GM18951 (cell line): ENCODE results near the gene HOXA5.

ENCODE experiments used
- POLR2A ChIP-seq: IDR thresholded peaks from 4 replicates; pipeline ENCODE4 v1.6.1; 2011; ENCODE audit warnings: mild to moderate bottlenecking; ENCODE audit not compliant: insufficient read length, insufficient read depth; ENCODE audit errors: extremely low read depth
- in situ Hi-C: fragments of 300-500 bp; cut with MboI; formaldehyde crosslinking; loops from one replicate; pipeline ENCODE4 v1.12.0; 2022; ENCODE audit warnings: low sequenced_read_pairs, mixed read lengths, inconsistent platforms; ENCODE audit not compliant: unreplicated experiment

Gene HOXA5

DNA sequence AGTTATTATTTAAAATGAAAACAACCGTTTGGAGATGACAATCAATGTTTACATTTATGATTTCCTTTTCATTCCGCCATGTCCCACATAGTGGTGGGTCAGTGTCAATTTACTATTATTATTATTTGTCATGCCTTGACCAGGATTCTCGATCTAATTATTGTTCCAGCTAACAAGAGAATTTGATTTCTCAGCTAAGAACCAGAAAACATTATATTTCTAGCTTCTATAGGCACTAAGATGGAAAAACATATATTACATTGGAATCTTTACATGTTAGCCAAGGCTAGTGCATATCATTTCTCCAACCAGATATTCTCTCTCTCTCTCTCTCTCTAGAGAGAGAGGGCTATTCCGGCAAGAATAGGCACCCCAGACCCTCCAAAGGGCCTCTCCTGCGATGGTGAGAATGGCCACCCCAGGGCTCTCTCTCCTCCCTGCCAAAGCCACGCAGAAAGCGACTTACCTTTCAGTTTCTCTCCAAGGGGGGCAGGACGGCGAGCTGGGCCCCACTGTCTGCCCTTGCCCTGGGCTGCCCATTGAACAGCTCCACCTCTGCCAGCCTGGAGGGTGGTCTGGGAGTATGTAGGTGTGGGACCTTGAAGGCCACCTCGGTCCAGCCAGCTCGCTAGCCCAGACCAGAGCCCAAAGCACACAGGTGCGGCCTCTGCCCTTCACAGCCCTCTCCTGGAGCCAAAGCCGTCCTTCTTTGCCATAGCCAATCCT lies 6.5 kb upstream of the HOXA5 start:
- TF ChIP-seq POLR2A = no peak
- in situ Hi-C loops = loop anchor here (10.0 kb wide), 1 partner anchor 775 kb away; no protein-coding TSS in a partner anchor

DNA sequence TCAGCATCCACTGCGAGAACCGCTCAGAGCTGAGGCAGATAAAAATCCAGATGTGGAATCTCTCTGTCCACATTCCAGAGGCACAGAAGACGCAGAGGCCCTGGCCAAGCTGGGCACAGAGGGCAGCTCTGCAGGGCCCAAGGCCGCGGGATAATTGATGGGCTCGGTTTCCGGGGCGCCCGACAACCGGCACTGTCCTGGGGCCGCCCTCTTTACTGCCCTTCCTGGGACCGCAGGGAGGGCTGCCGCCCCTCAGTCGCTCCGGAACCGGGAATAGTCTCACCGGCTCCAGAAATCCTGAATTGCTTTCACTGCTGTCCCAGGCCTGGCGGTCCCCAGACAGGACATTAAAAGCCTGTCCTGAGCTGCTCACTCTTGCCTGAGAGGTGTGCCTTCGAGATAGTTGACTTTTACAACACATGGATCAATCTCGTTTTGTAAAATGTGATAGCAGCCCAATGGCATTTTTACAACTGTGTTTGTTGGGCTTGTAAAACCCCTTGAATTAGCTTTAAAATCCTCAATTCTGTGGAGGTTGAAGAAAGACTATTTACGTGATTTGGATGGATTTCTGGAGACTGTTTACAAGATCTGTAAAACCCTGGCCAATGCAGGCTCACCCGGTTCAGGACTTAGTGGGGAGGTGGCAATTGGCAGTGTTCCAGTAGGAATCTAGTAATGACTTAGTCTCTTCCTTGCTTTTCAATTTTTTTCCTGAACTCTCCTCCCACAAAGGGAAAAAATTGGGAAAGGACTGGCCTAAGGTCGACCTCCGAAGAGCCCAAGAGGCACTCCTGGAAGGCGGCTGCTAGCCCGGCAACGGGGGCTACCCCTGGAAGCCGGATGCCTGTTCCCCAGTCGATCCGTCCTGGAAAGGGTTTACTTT lies 5.5 kb upstream of the HOXA5 start:
- TF ChIP-seq POLR2A = no peak
- in situ Hi-C loops = no loop called here

DNA sequence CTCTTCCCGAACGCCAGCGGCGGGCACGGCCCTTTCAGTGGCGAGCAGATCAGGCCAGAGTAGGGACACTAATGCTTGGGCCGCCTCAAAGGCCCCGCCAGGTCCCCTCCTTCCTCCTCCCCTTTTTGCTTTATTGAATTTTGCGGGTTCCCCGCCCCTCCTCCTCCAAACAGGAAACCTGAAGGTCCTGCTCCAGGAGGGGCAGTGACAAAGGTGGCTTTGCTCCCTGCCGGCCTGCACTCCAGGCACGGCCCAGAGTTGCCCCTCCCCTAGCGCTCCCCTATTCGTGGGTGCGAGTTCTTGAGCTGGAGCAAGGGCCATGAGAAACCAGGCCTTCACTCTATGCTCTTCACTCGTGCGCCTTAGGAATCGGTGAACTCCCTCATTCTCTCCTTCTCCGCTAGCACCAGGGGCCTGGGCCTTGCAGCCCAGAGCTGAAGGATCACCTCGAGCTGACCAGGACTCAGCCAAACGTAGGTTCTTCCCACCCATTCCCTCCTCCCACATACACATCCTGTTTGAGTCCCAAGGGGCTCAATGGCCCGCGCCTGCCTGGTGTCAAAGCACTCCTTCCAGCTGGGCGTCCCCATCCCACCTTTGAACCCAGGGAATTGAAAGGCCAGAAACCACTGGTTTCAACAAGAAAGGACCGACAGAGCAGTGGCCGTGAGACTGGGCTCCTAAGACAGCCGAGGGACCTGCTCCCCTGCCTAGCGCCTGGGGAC lies 4.7 kb upstream of the HOXA5 start:
- in situ Hi-C loops = no loop called here
- no peak for TF ChIP-seq POLR2A

GRCh38 chr7:27147199-27148030 lies 3.9 kb upstream of the HOXA5 start, which contains the start of gene HOXA6:
HOXA6 (minus strand) TSS chr7:27147774; CDS start chr7:27147749, 25 bp downstream.
- no peak for TF ChIP-seq POLR2A
- in situ Hi-C loops = no loop called here

DNA sequence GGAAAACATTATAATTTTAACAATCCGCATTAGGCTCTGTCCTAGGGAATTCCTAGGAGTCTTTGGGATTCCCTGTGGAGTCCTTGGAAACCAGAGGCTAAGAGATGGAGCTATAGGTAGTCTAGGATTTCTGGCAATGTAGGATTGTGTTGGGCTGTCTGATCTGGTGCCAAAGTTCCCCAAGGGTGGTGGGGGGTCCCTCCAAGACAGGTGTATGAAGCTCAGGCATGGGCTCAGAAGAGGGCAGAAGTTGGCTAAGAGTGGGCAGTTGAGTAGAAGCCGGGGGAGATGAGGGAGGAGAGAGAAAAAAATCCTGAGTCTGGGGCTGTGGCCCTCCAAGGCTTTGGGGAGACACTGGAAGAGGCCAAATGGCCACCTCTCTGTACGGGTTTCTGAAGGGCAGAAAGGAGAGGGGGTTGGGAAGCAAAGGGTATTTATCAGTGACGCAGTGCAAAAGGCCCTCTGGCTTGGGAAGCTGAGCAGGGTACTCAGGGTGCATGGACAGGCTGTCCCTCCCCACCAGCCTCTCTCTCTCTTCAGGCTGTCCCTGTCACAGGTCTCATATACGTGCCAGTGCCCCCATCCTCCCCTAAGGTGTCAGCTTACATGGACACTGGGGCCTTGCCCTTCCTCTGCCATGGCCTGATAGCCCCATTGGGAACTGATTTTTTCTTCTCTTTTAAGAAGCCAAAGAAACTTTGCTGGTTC lies 3.2 kb upstream of the HOXA5 start:
- in situ Hi-C loops = no loop called here
- TF ChIP-seq POLR2A = no peak

DNA sequence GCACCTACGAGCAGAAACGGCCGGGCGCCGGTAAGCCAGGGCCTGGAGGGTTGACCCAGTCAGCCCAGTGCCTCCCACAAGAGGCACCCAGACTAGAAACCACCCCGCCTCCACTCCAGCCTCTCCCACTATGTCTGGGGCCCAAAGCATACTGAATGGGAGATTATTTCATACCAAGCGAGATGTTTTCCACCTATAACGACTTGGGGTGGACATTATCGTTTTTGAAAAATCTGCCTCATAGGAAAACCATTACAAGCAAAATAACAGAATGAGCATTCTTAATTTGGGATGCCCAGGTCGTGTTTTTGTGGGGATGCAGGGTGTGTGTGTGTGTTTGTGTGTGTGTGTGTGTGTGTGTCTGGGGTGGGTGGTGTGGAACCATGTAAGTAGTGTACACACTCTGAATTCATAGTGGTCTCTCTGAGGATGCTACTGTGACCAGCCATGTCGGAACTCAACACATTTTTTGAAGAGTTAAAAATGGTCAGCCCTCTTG lies 2.5 kb upstream of the HOXA5 start:
- TF ChIP-seq POLR2A = no peak
- in situ Hi-C loops = no loop called here

DNA sequence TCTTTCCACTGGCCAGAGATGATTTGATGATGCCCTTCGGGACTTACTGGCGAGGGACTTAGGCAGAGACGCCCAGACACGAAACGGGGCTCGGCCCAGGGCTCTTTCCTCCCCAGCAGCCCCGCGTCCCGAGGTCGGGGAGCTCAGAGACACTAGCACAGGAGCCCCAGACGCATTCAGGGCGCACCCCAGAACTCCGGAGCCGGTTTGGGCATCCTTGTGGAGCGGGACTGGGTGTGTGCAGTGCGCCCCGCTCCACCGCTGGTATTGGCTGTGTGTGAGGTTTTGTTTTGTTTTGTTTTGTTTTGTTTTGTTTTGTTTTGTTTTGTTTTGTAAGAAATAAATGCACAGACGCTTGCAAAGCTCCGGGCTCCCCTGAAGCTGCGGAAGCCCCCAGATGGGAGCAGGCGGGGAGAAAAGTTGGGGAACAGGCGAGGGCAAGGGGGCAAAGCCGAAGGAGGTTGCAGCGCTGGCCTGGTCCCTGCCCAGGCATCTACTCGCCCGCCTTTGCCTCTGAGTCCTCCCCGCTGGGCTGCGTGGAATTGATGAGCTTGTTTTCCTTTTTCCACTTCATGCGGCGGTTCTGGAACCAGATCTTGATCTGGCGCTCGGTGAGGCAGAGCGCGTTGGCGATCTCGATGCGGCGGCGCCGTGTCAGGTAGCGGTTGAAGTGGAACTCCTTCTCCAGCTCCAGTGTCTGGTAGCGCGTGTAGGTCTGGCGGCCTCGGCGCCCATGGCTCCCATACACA lies 1.9 kb upstream of the HOXA5 start:
- TF ChIP-seq POLR2A = no peak
- in situ Hi-C loops = no loop called here

- TF ChIP-seq POLR2A = no peak
- in situ Hi-C loops = no loop called here
Measured at GRCh38 chr7:27144781-27145164, 1.3 kb upstream of the HOXA5 start.

DNA sequence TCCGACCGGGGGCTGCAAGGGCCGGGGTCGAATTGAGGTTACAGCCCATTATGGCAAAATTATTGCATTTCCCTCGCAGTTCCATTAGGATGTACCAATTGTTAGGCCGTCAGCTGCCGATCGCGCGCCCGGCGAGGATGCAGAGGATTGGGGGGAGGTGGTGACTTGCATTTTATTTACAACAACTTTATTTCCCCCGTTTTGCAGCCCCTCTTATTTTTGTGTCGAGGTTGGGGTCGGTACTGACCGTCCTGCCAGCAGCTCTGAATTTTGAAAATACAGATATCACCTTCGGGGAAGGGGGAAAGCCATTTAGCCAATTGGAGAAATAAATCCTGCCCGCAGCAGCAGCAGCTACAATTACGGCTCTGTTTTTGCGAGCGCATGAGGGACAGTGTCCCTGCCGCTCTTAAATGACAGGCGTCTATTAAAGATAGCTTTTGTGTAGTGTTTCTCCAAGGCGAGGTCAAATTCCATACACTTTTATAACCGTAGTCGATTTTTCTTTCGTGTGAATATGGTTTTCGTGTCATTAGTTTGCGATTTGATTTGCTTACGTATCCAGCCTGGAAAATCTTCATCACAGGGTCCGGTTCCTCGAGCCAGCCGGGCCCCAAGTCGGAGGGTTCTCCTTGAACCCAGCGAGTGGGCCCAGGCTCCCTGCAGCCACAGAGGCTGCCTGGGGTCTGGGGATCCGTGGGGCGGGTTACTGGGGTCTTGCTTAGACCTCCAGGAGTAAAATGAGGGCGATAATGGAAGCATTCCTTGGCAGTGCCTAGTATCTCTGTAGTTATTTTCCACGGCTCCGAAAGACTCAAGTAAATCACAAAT lies 684 bp upstream of the HOXA5 start:
- in situ Hi-C loops = no loop called here
- no peak for TF ChIP-seq POLR2A

GRCh38 chr7:27142580-27143022 lies 880 bp downstream of the HOXA5 start:
- in situ Hi-C loops = no loop called here
- TF ChIP-seq POLR2A = no peak
